A673 (cell line): ENCODE results near the gene MET.

Experiments used
- CTCF ChIP-seq: fragments of 300-800, 200-600 bp; sonication (generic); conservative IDR thresholded peaks from 2 replicates; pipeline ENCODE4 v1.5.1; 2017; ENCODE audit warnings: low read depth, mild to moderate bottlenecking, antibody characterized with exemption, low read length, moderate library complexity, mixed read lengths
- EZH2 ChIP-seq: fragments of 200-600 bp; sonication (generic); IDR thresholded peaks from 2 replicates; pipeline ENCODE4 v1.6.1; 2017; ENCODE audit warnings: borderline replicate concordance, low read depth, mild to moderate bottlenecking, mixed read lengths, antibody characterized with exemption, low read length; ENCODE audit not compliant: poor library complexity, severe bottlenecking

DNA sequence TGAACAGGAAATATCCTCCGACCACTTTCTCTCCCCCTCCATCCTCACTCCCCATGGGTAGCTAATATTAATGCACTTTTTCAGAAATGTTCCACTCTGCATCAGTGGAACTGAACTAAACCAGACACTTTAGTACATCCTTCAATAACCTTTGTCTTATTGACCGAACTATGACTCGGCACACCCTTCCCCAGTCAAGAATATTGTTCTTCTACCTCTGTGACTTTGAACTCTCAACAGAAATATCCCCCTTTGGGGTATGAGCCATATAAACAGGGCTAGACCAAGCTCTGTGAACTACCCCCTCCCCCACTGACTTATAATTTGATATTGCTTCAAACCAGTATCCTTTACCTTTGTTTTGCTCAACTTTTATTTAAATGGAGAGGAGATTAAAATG, 132.5 kb downstream of the MET start:
- no peak for TF ChIP-seq CTCF
- no peak for TF ChIP-seq EZH2
